Tibial nerve (tissue), 4 donors: Measurements from ENCODE around the gene RAB34. TPM values are rescaled to one million over a fixed set of nuclear protein-coding genes. Genes with fewer than 3 reads are reported as not detected.

Source experiments
- DNase-seq, 2 donors: peaks; one replicate each; pipeline ENCODE4 v3.0.0-alpha.2; 2019; ENCODE audit warnings: low spot score in 2 of 2
- H3K27ac ChIP-seq, 4 donors: fragments of 200-600 bp; sonication (generic) in 3 of 4; one replicate each; pipeline ENCODE4 v1.5.1; 2017 to 2019; ENCODE audit warnings: mild to moderate bottlenecking in 1 of 4
- H3K27me3 ChIP-seq, 2 donors: fragments of 200-600 bp; sonication (generic) in 1 of 2; one replicate each; pipeline versions ENCODE4 v1.5.1 to v1.6.0; 2017 to 2019
- H3K36me3 ChIP-seq, 3 donors: fragments of 200-600 bp; sonication (generic); one replicate each; pipeline ENCODE4 v1.5.1; 2018 to 2019
- H3K4me1 ChIP-seq, 4 donors: fragments of 200-600 bp; sonication (generic) in 3 of 4; one replicate each; pipeline ENCODE4 v1.5.1; 2017 to 2019
- H3K4me3 ChIP-seq, 4 donors: fragments of 200-600 bp; sonication (generic) in 3 of 4; one replicate each; pipeline ENCODE4 v1.5.1; 2017 to 2019; ENCODE audit warnings: mild to moderate bottlenecking in 1 of 4, moderate library complexity in 1 of 4
- H3K9me3 ChIP-seq, 4 donors: fragments of 200-600 bp; sonication (generic) in 3 of 4; one replicate each; pipeline ENCODE4 v1.5.1; 2017 to 2019
- EP300 ChIP-seq, 2 donors: sonication (generic); formaldehyde crosslinking; IDR thresholded peaks; one replicate each; pipeline ENCODE4 v1.6.1; 2017; ENCODE audit warnings: antibody characterized with exemption in 2 of 2, mild to moderate bottlenecking in 1 of 2
- POLR2A ChIP-seq, 2 donors: fragments of 450-650 bp; IDR thresholded peaks; one replicate each; pipeline ENCODE4 v1.6.1; 2017; ENCODE audit warnings: antibody characterized with exemption in 2 of 2, mild to moderate bottlenecking in 2 of 2, moderate library complexity in 2 of 2
- WGBS, 2 donors: methylation state at CpG; one replicate each; pipeline ENCODE4 v1.1.5; 2018; 5-methylcytosine and 5-hydroxymethylcytosine counted together
- total RNA-seq, 4 donors: library from RNA; depleted of rRNA; stranded (reverse); fragments of >200 nt; gene quantifications; one replicate each; pipeline ENCODE4 v1.1.0, GENCODE V29; 2016
- TF ChIP-seq, protein P1 (sequence below), 5 experiments: fragments of 200-600 bp in 3 of 5; fragments of 450-650 bp in 2 of 5; sonication (generic) in 3 of 5; IDR thresholded peaks; one replicate each; pipeline ENCODE4 v1.5.1; 2016 to 2019; ENCODE audit warnings: antibody characterized with exemption in 5 of 5, mild to moderate bottlenecking in 3 of 5, moderate library complexity in 2 of 5

The RAB34 gene
- total RNA-seq, 4 donors from 2014 or later, result 189 to 298 (median 196) TPM

DNA sequence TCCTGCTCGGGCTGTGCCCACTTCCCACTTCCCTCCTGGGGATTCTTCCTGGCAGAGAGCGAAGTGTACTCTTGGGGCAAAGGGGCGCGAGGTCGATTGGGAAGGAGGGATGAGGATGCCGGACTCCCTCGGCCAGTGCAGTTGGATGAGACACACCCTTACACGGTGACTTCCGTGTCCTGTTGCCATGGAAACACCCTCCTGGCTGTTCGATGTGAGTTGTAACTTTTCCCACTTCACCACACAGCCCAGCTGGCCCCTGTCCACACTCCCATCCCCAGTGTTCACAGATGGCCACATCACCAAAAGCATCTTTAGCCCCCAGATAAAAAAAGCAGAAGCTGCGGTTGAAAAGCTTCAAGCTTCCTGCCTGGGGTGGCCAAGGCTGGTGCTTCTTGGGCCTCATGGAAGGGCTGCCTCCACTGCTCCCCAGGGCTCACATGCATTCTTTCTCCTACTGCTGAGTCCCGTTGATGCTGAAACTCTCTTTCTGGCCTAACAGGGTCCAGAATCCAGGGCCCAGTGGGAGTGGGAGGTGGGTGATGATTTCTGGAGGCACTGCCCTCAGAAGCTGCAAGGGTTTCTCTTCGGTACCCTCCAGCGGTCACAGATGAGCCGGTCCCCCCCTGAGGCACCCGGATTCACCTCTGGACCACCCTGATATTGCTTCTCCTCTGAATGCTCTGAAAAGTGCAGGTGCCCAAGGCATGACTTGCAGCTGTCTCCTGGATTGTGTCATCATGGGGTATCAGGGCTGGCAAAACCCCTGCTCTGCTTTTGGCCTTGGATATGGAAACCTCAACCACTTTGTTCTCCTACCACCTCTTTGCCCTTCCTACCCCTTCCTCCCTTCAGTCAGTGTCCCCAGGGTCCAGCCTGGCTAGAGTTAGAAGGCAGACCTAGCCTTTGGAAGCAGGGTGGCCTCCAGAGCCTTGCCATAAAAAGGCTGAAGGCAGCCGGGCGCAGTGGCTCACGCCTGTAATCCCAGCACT is 24.0 kb upstream of the RAB34 start:
- WGBS, 2 donors, result 69 to 76% methylated on average over 18 to 19 of the region's 19 CpGs
- Histone ChIP-seq H3K27ac (no peak overlapping the region), H3K36me3 (peaks cover 0 to 4% (median 0%) of the 10 kb centered on the region in 3 donors), H3K27me3 (no peaks in the 10 kb centered on the region), H3K4me3 (no peak overlapping the region), H3K9me3 (no peaks in the 10 kb centered on the region), H3K4me1 (peaks cover 0 to 45% (median 28%) of the 10 kb centered on the region in 4 donors)
- TF ChIP-seq EP300 (IDR thresholded peaks at IDR 0.05), result no peak
- TF ChIP-seq POLR2A (IDR thresholded peaks at IDR 0.05), result no peak
- TF ChIP-seq, protein P1, sequence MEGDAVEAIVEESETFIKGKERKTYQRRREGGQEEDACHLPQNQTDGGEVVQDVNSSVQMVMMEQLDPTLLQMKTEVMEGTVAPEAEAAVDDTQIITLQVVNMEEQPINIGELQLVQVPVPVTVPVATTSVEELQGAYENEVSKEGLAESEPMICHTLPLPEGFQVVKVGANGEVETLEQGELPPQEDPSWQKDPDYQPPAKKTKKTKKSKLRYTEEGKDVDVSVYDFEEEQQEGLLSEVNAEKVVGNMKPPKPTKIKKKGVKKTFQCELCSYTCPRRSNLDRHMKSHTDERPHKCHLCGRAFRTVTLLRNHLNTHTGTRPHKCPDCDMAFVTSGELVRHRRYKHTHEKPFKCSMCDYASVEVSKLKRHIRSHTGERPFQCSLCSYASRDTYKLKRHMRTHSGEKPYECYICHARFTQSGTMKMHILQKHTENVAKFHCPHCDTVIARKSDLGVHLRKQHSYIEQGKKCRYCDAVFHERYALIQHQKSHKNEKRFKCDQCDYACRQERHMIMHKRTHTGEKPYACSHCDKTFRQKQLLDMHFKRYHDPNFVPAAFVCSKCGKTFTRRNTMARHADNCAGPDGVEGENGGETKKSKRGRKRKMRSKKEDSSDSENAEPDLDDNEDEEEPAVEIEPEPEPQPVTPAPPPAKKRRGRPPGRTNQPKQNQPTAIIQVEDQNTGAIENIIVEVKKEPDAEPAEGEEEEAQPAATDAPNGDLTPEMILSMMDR (IDR thresholded peaks at IDR 0.05), result no peak
- no peak for DNase-seq

GRCh38 chr17:28740406-28741357 is 23.0 kb upstream of the RAB34 start:
- WGBS, 2 donors, result 72 to 89% methylated on average over 9 to 10 of the region's 10 CpGs
- no peak for TF ChIP-seq POLR2A (IDR thresholded peaks at IDR 0.05)
- no peak for TF ChIP-seq EP300 (IDR thresholded peaks at IDR 0.05)
- TF ChIP-seq, protein P1 (IDR thresholded peaks at IDR 0.05), result no peak

DNA sequence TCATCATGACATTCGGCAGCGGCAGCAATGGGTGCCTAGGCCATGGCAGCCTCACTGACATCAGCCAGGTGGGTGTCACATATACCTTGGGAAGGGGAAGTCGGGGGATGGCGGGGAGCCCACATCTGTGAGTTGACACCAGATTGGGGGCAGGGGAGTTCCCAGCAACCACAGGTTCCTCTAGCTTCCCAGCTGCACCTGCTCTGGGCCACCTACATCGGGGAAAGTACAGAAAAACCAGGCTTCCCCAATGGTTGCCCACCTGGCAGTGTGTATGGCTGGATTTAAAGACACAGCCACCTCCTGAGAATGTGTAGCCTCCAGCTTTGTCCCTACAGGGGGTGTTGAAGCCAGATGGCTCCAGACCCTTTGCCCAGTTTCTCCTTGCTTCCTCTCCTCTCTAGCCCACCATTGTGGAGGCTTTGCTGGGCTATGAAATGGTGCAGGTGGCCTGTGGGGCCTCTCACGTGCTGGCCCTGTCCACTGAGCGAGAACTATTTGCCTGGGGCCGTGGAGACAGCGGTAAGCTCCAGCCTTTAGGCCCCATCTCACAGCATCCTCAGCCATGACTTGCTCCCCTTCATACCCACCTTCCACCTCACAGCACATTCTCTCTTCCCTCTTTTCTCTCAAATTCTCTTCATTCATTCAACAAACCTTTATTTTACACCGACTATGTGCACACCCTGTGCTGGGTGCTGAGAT is 21.2 kb upstream of the RAB34 start:
- H3K4me3 ChIP-seq, result no peak overlapping the region
- DNase-seq, result no peak
- peaks cover 0 to 4% (median 0%) of the 10 kb centered on the region in 3 donors for H3K36me3 ChIP-seq
- no peak overlapping the region for H3K27ac ChIP-seq
- peaks cover 0 to 23% (median 13%) of the 10 kb centered on the region in 4 donors for H3K4me1 ChIP-seq
- TF ChIP-seq, protein P1 (IDR thresholded peaks at IDR 0.05), result no peak
- TF ChIP-seq POLR2A (IDR thresholded peaks at IDR 0.05) (no peak), EP300 (IDR thresholded peaks at IDR 0.05) (no peak)
- H3K27me3 ChIP-seq, result no peaks in the 10 kb centered on the region
- WGBS, 2 donors, result 86 to 92% methylated on average over 10 of the region's 10 CpGs
- no peaks in the 10 kb centered on the region for H3K9me3 ChIP-seq

More at GRCh38 chr17:28740406-28741357, 23.0 kb upstream of the RAB34 start:
- Histone ChIP-seq H3K27ac (no peak overlapping the region), H3K36me3 (peaks cover 0 to 4% (median 0%) of the 10 kb centered on the region in 3 donors), H3K9me3 (no peaks in the 10 kb centered on the region), H3K4me1 (peaks cover 0 to 35% (median 19%) of the 10 kb centered on the region in 4 donors), H3K4me3 (no peak overlapping the region), H3K27me3 (no peaks in the 10 kb centered on the region)
- DNase-seq, result no peak

DNA sequence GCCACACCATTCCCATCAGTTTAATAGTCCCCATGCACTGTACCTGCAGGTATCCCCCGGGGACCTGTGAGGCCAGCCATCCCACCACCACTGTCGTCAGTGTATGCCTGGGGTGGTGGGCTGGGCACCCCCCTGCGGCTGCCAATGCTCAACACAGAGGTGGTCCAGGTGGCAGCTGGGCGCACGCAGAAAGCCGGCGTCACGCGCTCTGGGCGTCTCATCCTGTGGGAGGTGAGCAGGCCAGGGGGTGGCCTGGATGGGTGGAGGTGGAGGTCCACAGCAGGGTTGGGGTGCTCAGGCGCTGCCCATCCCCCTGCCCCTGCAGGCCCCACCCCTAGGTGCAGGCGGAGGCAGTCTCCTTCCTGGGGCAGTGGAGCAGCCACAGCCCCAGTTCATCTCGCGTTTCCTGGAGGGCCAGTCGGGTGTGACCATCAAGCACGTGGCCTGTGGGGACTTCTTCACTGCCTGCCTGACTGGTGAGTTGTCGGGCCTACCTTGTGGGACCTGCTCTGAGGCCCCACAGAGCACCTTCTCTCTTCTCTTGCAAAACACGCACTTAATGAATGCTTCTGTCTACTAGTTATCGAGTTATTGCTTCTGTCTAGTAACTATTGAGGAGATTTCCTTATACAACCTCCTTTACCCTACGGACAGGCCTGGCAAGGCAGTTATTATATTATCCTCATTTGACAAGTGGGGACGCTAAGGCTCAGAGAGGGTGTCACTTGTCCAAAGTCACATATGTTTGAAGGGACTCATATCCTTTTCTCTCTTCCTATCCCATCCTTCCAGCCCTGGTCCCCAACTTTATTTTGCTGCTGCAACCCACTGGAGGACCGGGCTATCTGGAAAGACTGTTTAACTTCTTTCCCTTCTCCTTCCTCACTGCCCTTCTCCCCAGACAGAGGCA is 20.4 kb upstream of the RAB34 start:
- 87 to 92% methylated on average over 21 to 22 of the region's 22 CpGs for WGBS, 2 donors
- TF ChIP-seq EP300 (IDR thresholded peaks at IDR 0.05) (no peak), POLR2A (IDR thresholded peaks at IDR 0.05) (no peak)
- TF ChIP-seq, protein P1 (IDR thresholded peaks at IDR 0.05), result no peak
- H3K9me3 ChIP-seq, result no peaks in the 10 kb centered on the region
- no peak overlapping the region for H3K4me3 ChIP-seq
- no peak overlapping the region for H3K27ac ChIP-seq
- H3K4me1 ChIP-seq, result peaks cover 0 to 20% (median 10%) of the 10 kb centered on the region in 4 donors
- peaks cover 0 to 4% (median 0%) of the 10 kb centered on the region in 3 donors for H3K36me3 ChIP-seq
- DNase-seq, result no peak
- H3K27me3 ChIP-seq, result no peaks in the 10 kb centered on the region
